Mesenchymal stem cell (in vitro differentiated cells and primary cell): Measurements from ENCODE around the gene LYVE1.

Experiments
- DNase-seq: peaks from one replicate; pipeline ENCODE4 v3.0.0-alpha.2; 2013
- H2AFZ ChIP-seq: one replicate; pipeline ENCODE4 v1.6.1; 2013; ENCODE audit warnings: low read depth, mild to moderate bottlenecking, control low read depth, inconsistent platforms, low read length, moderate library complexity
- H2AK5ac ChIP-seq: 2 replicates; pipeline ENCODE4 v1.6.1; 2013; ENCODE audit warnings: low read length, moderate library complexity, mild to moderate bottlenecking, inconsistent platforms; ENCODE audit not compliant: severe bottlenecking
- H2BK120ac ChIP-seq: one replicate; pipeline ENCODE4 v1.6.1; 2013; ENCODE audit warnings: low read depth, mild to moderate bottlenecking, inconsistent platforms, low read length, moderate library complexity
- H2BK12ac ChIP-seq, 2 experiments: one replicate each; pipeline ENCODE4 v1.6.1; 2013; ENCODE audit warnings: inconsistent platforms in 2 of 2, low read length in 2 of 2, mild to moderate bottlenecking in 2 of 2, moderate library complexity in 2 of 2, control low read depth in 1 of 2
- H2BK15ac ChIP-seq: one replicate; pipeline ENCODE4 v1.6.1; 2013; ENCODE audit warnings: mild to moderate bottlenecking, low read depth, inconsistent platforms; ENCODE audit not compliant: poor library complexity, severe bottlenecking
- H2BK5ac ChIP-seq: 2 replicates; pipeline ENCODE4 v1.6.1; 2013; ENCODE audit warnings: low read depth, mild to moderate bottlenecking, low read length, control low read depth, inconsistent platforms; ENCODE audit not compliant: poor library complexity, severe bottlenecking
- H3K14ac ChIP-seq, 2 experiments: one replicate each; pipeline ENCODE4 v1.6.1; 2013; ENCODE audit warnings: inconsistent platforms in 2 of 2, low read length in 2 of 2, control low read depth in 1 of 2, mild to moderate bottlenecking in 1 of 2, moderate library complexity in 1 of 2
- H3K18ac ChIP-seq, 2 experiments: one replicate each; pipeline ENCODE4 v1.6.1; 2013; ENCODE audit warnings: inconsistent platforms in 2 of 2, low read length in 2 of 2, control low read depth in 1 of 2, low read depth in 1 of 2, mild to moderate bottlenecking in 1 of 2
- H3K23ac ChIP-seq, 2 experiments: one replicate each; pipeline ENCODE4 v1.6.1; 2013; ENCODE audit warnings: inconsistent platforms in 2 of 2, low read length in 2 of 2, mild to moderate bottlenecking in 2 of 2, moderate library complexity in 2 of 2, control low read depth in 1 of 2
- H3K27ac ChIP-seq: 2 replicates; pipeline ENCODE4 v1.5.1; 2013; ENCODE audit warnings: mild to moderate bottlenecking, moderate library complexity, low read length, control low read depth, inconsistent platforms; ENCODE audit not compliant: poor library complexity, severe bottlenecking
- H3K27me3 ChIP-seq, 2 experiments: 2 replicates each; pipeline versions ENCODE4 v1.6.1 to v1.7.0; 2013; ENCODE audit warnings: low read length in 2 of 2, mild to moderate bottlenecking in 2 of 2, moderate library complexity in 2 of 2, control low read depth in 1 of 2, inconsistent platforms in 1 of 2; ENCODE audit not compliant: control insufficient read depth in 1 of 2, insufficient read depth in 1 of 2
- H3K36me3 ChIP-seq, 2 experiments: 2 replicates each; pipeline versions ENCODE4 v1.6.1 to v1.7.0; 2013; ENCODE audit warnings: low read length in 2 of 2, control low read depth in 1 of 2, inconsistent platforms in 1 of 2, low read depth in 1 of 2, mild to moderate bottlenecking in 1 of 2; ENCODE audit not compliant: insufficient read depth in 2 of 2, control insufficient read depth in 1 of 2
- H3K4ac ChIP-seq, 2 experiments: one replicate each; pipeline ENCODE4 v1.6.1; 2013; ENCODE audit warnings: inconsistent platforms in 2 of 2, low read length in 2 of 2, mild to moderate bottlenecking in 2 of 2, moderate library complexity in 2 of 2, control low read depth in 1 of 2, low read depth in 1 of 2
- H3K4me1 ChIP-seq: 2 replicates; pipeline ENCODE4 v1.6.1; 2013; ENCODE audit warnings: low read depth, low read length, control low read depth; ENCODE audit not compliant: control insufficient read depth, insufficient read depth
- H3K4me2 ChIP-seq: 2 replicates; pipeline ENCODE4 v1.6.1; 2013; ENCODE audit warnings: low read length, mild to moderate bottlenecking, inconsistent platforms; ENCODE audit not compliant: poor library complexity, severe bottlenecking
- H3K4me3 ChIP-seq, 2 experiments: 2 replicates each; pipeline versions ENCODE4 v1.5.1 to v1.7.0; 2013; ENCODE audit warnings: low read length in 2 of 2, mild to moderate bottlenecking in 2 of 2, control low read depth in 1 of 2, low read depth in 1 of 2; ENCODE audit not compliant: insufficient read depth in 1 of 2
- H3K79me1 ChIP-seq: replicated peaks from 2 replicates; pipeline ENCODE4 v1.6.1; 2013; ENCODE audit warnings: mild to moderate bottlenecking, control low read depth, low read length, inconsistent platforms; ENCODE audit not compliant: poor library complexity, severe bottlenecking
- H3K9ac ChIP-seq: 2 replicates; pipeline ENCODE4 v1.7.0; 2013; ENCODE audit warnings: mild to moderate bottlenecking, low read length, moderate library complexity
- H3K9me3 ChIP-seq: 2 replicates; pipeline ENCODE4 v1.7.0; 2013; ENCODE audit warnings: mild to moderate bottlenecking, low read length; ENCODE audit not compliant: control insufficient read depth
- H4K8ac ChIP-seq: one replicate; pipeline ENCODE4 v1.6.1; 2013; ENCODE audit warnings: inconsistent platforms, mild to moderate bottlenecking, low read length, moderate library complexity
- H4K91ac ChIP-seq: one replicate; pipeline ENCODE4 v1.6.1; 2013; ENCODE audit warnings: mild to moderate bottlenecking, low read length, inconsistent platforms
- WGBS: methylation state at CpG from one replicate; pipeline ENCODE4 v1.1.7; 2013; ENCODE audit warnings: mixed read lengths; 5-methylcytosine and 5-hydroxymethylcytosine counted together

LYVE1 gene

DNA sequence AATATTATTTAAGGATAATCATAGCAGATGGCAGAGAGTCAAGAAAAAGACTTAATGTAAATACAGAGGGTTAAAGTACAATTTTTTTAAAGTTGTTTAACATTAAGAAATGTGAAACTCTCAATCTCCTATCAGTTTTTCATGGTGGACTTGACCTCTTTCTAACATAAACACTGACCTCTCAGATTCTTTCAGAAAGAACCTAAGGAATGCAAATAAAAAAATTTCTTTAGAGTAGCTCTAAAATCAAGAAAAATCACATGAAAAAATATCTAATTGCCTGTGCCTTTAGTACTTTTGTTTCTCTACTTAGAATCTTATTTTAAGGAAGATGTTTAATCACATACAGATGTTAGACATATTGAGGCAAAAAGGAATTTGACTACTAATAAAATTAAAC lies 40.3 kb downstream of the LYVE1 start:
- H2AFZ ChIP-seq, result no peak overlapping the region
- H3K18ac ChIP-seq, result no peak overlapping the region
- no peak overlapping the region for H3K4me3 ChIP-seq
- H3K79me1 ChIP-seq, result peaks cover 4% of the 10 kb centered on the region
- H3K36me3 ChIP-seq, result peaks cover 0 to 85% of the 10 kb centered on the region in 2 experiments
- H3K27me3 ChIP-seq, result no peaks in the 10 kb centered on the region
- H2BK120ac ChIP-seq, result no peak overlapping the region
- H3K27ac ChIP-seq, result no peak overlapping the region
- H4K91ac ChIP-seq, result no peak overlapping the region
- H3K4me1 ChIP-seq, result no peaks in the 10 kb centered on the region
- no peak overlapping the region for H2BK15ac ChIP-seq
- H2AK5ac ChIP-seq, result no peak overlapping the region
- H2BK5ac ChIP-seq, result no peak overlapping the region
- H2BK12ac ChIP-seq, result no peak overlapping the region
- no peak overlapping the region for H3K23ac ChIP-seq
- H4K8ac ChIP-seq, result no peak overlapping the region
- no peak overlapping the region for H3K4me2 ChIP-seq
- peak overlapping the region; percentile 37 for H3K9ac ChIP-seq
- no peak overlapping the region for H3K4ac ChIP-seq
- DNase-seq, result no peak
- no peak overlapping the region for H3K14ac ChIP-seq
- no peaks in the 10 kb centered on the region for H3K9me3 ChIP-seq

DNA sequence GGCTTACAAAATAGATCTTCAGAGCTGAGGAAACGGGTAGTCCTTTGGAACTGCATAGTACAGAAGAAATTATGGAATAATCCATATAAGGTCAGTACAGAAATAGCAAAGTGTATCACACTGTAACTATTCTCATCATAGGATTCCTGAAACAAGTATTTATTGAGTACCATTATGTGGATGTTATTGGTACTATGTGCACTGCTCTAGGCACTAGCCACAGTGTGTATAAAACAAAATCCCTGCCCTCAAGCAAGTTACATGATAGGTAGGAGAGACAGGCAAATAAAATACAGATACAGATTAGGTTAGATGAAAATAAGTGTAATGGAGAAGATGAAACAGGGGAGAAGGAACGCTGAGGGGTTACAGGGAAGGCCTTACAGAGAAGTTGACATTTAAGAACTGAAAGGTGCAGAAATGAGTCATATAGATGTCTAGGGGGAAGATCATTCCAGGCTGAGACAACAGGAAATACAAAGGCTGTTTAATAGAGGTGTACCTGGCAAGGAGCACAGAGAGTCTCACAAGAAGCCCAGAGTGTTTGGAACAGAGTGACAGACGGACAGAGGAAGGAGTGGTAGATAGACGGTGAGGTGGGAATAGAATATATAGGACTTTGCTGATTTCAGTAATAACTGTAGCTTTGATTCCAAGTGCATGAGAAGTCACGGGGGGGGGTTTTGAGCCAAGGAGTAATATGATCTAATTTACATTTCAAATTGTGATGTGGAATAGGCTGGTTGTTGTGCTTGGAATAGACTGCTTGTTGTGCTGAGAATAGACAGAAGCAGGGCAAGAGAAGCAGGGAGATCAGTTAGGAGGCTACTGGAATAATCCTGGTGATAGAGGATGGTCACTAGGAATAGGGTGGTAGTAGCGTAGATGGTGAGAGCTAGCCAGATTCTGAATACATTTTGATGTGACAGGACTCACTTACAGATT lies 41.2 kb downstream of the LYVE1 start:
- Histone ChIP-seq H4K91ac (no peak overlapping the region), H3K4me3 (no peak overlapping the region), H3K23ac (no peak overlapping the region), H2BK5ac (no peak overlapping the region), H3K36me3 (peaks cover 0 to 85% of the 10 kb centered on the region in 2 experiments), H4K8ac (no peak overlapping the region), H3K9me3 (no peaks in the 10 kb centered on the region), H3K18ac (peak overlapping the region in 1 of 2 experiments; percentile 48), H3K9ac (no peak overlapping the region), H2BK120ac (no peak overlapping the region), H3K27ac (peak overlapping the region; percentile 88), H3K79me1 (peaks cover 4% of the 10 kb centered on the region), H3K4me2 (no peak overlapping the region), H3K14ac (no peak overlapping the region), H2AFZ (no peak overlapping the region), H3K4ac (peak overlapping the region in 1 of 2 experiments; percentile 49), H2AK5ac (peak overlapping the region; percentile 74), H2BK12ac (no peak overlapping the region), H3K4me1 (no peaks in the 10 kb centered on the region), H2BK15ac (no peak overlapping the region), H3K27me3 (no peaks in the 10 kb centered on the region)
- DNase-seq, result peak; percentile 32
- WGBS, result 88% methylated on average over 5 of the region's 6 CpGs

DNA sequence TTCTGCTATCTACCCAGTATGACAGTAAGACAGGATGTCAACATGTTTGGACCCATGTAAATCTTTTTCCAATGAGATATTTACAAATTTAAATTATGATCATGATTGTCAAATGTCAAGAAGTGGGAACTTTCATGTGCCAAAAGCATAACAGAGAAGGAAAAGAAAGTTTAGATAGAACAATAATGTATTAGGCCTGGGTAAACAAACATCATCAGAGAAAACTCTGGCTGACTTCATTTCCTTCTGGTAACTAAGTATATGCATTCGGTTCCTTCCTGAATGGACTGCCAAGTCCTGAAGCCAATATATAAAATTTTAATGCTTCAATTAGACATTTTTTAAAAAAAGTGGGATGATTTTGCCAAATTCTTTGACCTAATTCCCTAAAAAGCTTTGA lies 44.0 kb downstream of the LYVE1 start:
- no peak overlapping the region for H2BK5ac ChIP-seq
- WGBS, result 100% methylated on average over 1 of the region's 1 CpG
- no peak overlapping the region for H3K4me3 ChIP-seq
- no peak overlapping the region for H3K9ac ChIP-seq
- no peak overlapping the region for H3K18ac ChIP-seq
- no peak overlapping the region for H3K4me2 ChIP-seq
- H3K27me3 ChIP-seq, result no peaks in the 10 kb centered on the region
- no peaks in the 10 kb centered on the region for H3K9me3 ChIP-seq
- H2BK12ac ChIP-seq, result no peak overlapping the region
- H3K23ac ChIP-seq, result no peak overlapping the region
- no peak overlapping the region for H2BK15ac ChIP-seq
- H2AFZ ChIP-seq, result no peak overlapping the region
- peaks cover 4 to 87% of the 10 kb centered on the region in 2 experiments for H3K36me3 ChIP-seq
- no peaks in the 10 kb centered on the region for H3K4me1 ChIP-seq
- no peak overlapping the region for H4K8ac ChIP-seq
- H2BK120ac ChIP-seq, result no peak overlapping the region
- no peak overlapping the region for H4K91ac ChIP-seq
- no peak overlapping the region for H3K14ac ChIP-seq
- H3K79me1 ChIP-seq, result peaks cover 2% of the 10 kb centered on the region
- DNase-seq, result no peak
- no peak overlapping the region for H2AK5ac ChIP-seq
- no peak overlapping the region for H3K27ac ChIP-seq
- H3K4ac ChIP-seq, result no peak overlapping the region

DNA sequence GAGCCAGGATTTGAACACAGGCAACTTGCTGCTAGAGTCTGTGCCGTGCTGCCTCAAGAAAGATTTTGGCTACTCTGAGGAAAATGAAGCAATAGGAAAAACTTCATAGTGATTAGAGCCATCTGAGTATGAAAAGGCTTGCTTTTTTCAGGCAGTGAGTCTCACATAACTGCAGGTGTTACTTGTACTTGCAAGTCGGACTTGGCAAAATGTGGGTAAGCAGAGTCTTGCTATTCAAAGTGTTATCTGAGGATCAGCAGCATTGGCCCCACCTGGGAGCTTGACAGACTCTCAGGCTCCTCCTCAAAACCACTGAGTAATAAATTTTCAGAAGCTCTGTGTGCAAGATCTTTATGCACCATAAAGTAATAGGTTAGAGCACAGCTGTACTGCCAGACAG lies 45.5 kb downstream of the LYVE1 start:
- Histone ChIP-seq H3K27me3 (no peaks in the 10 kb centered on the region), H4K91ac (no peak overlapping the region), H2AFZ (no peak overlapping the region), H2AK5ac (no peak overlapping the region), H3K14ac (no peak overlapping the region), H3K18ac (no peak overlapping the region), H3K4me2 (no peak overlapping the region), H3K4me3 (no peak overlapping the region), H3K27ac (no peak overlapping the region), H3K36me3 (peaks cover 4 to 92% of the 10 kb centered on the region in 2 experiments), H4K8ac (no peak overlapping the region), H2BK12ac (no peak overlapping the region), H3K23ac (no peak overlapping the region), H3K79me1 (peaks cover 2% of the 10 kb centered on the region), H3K4me1 (no peaks in the 10 kb centered on the region), H2BK120ac (no peak overlapping the region), H2BK15ac (no peak overlapping the region), H3K9ac (no peak overlapping the region), H2BK5ac (no peak overlapping the region), H3K4ac (no peak overlapping the region), H3K9me3 (no peaks in the 10 kb centered on the region)
- WGBS, result 87% methylated on average over 2 of the region's 2 CpGs
- DNase-seq, result no peak
